GM23338 (cell line): ENCODE results near the gene ZC3H12C.

Experiments used
- CREB1 ChIP-seq: fragments of 250-450 bp; sonication (Bioruptor Pico); IDR thresholded peaks from 2 replicates; pipeline ENCODE4 v1.5.0; 2020; ENCODE audit warnings: low read depth, mild to moderate bottlenecking, moderate library complexity
- EZH2 ChIP-seq: fragments of 200-600 bp; sonication (generic); IDR thresholded peaks from one replicate; pipeline ENCODE4 v1.8.0; 2017; ENCODE audit warnings: antibody characterized with exemption, mild to moderate bottlenecking, low read depth; ENCODE audit not compliant: unreplicated experiment
- EZH2phosphoT487 ChIP-seq: fragments of 200-600 bp; sonication (generic); IDR thresholded peaks from one replicate; pipeline ENCODE4 v1.8.1; 2018; ENCODE audit warnings: antibody characterized with exemption; ENCODE audit not compliant: unreplicated experiment
- JUNB ChIP-seq: IDR thresholded peaks from one replicate; pipeline ENCODE4 v1.6.1; 2016; ENCODE audit warnings: antibody characterized with exemption; ENCODE audit not compliant: unreplicated experiment
- POLR2AphosphoS5 ChIP-seq: IDR thresholded peaks from 2 replicates; pipeline ENCODE4 v1.6.1; 2016; ENCODE audit warnings: antibody characterized with exemption, low read depth
- ZNF331 ChIP-seq: fragments of 250-450 bp; sonication (Bioruptor Pico); IDR thresholded peaks from 2 replicates; pipeline ENCODE4 v1.5.0; 2020; ENCODE audit warnings: low read depth, mild to moderate bottlenecking, moderate library complexity
- TF ChIP-seq, protein P1 (sequence below), 2 experiments: fragments of 200-600 bp in 1 of 2; sonication (generic) in 1 of 2; conservative IDR thresholded peaks; 2 replicates each; pipeline versions ENCODE4 v1.5.1 to v1.6.1; 2016 to 2017; ENCODE audit warnings: antibody characterized with exemption in 2 of 2, low read depth in 2 of 2, mild to moderate bottlenecking in 2 of 2, moderate library complexity in 1 of 2
- TF ChIP-seq, protein P2 (sequence below): IDR thresholded peaks from one replicate; pipeline ENCODE4 v1.6.1; 2018; ENCODE audit warnings: antibody characterized with exemption; ENCODE audit not compliant: unreplicated experiment

DNA sequence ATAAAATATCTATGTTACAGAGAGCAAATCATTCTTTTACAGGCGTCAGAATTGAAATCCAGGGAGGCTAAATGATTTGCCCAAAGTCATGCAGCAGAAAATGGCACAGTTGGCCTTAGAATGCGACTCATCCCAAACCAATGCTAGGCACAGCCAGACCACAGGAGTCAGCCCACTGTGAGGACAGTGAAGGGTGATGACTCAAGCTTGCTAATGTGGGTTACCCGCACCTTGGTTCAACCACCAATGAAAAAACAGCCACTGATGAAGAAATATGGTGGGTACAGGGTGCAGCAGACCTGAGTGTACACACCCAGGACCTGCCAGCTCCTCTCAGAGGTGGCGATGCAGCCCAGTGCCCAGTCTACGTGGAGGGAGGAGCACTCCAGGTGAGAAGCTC lies 89.7 kb downstream of the ZC3H12C start:
- TF ChIP-seq, protein P1, sequence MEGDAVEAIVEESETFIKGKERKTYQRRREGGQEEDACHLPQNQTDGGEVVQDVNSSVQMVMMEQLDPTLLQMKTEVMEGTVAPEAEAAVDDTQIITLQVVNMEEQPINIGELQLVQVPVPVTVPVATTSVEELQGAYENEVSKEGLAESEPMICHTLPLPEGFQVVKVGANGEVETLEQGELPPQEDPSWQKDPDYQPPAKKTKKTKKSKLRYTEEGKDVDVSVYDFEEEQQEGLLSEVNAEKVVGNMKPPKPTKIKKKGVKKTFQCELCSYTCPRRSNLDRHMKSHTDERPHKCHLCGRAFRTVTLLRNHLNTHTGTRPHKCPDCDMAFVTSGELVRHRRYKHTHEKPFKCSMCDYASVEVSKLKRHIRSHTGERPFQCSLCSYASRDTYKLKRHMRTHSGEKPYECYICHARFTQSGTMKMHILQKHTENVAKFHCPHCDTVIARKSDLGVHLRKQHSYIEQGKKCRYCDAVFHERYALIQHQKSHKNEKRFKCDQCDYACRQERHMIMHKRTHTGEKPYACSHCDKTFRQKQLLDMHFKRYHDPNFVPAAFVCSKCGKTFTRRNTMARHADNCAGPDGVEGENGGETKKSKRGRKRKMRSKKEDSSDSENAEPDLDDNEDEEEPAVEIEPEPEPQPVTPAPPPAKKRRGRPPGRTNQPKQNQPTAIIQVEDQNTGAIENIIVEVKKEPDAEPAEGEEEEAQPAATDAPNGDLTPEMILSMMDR (conservative IDR thresholded peaks at IDR 0.05; ENCODE audit: low read depth in 2 of 2): no peak
- TF ChIP-seq EZH2 (no peak), JUNB (no peak), POLR2AphosphoS5 (no peak), EZH2phosphoT487 (no peak), CREB1 (CRISPR knock-in tag) (no peak), ZNF331 (CRISPR knock-in tag) (no peak)
- TF ChIP-seq, protein P2, sequence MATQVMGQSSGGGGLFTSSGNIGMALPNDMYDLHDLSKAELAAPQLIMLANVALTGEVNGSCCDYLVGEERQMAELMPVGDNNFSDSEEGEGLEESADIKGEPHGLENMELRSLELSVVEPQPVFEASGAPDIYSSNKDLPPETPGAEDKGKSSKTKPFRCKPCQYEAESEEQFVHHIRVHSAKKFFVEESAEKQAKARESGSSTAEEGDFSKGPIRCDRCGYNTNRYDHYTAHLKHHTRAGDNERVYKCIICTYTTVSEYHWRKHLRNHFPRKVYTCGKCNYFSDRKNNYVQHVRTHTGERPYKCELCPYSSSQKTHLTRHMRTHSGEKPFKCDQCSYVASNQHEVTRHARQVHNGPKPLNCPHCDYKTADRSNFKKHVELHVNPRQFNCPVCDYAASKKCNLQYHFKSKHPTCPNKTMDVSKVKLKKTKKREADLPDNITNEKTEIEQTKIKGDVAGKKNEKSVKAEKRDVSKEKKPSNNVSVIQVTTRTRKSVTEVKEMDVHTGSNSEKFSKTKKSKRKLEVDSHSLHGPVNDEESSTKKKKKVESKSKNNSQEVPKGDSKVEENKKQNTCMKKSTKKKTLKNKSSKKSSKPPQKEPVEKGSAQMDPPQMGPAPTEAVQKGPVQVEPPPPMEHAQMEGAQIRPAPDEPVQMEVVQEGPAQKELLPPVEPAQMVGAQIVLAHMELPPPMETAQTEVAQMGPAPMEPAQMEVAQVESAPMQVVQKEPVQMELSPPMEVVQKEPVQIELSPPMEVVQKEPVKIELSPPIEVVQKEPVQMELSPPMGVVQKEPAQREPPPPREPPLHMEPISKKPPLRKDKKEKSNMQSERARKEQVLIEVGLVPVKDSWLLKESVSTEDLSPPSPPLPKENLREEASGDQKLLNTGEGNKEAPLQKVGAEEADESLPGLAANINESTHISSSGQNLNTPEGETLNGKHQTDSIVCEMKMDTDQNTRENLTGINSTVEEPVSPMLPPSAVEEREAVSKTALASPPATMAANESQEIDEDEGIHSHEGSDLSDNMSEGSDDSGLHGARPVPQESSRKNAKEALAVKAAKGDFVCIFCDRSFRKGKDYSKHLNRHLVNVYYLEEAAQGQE: no peak
